Measurements from ENCODE around the gene CDC42BPA. TPM values are rescaled to one million over a fixed set of nuclear protein-coding genes. Genes with fewer than 3 reads are reported as not detected.

The CDC42BPA gene
- total and polyA plus RNA-seq, 2 of the 13 experiments (the other 11 are each of a cell fraction or from before 2014, with no cell fraction given): 6.5 to 16.0 TPM

DNA sequence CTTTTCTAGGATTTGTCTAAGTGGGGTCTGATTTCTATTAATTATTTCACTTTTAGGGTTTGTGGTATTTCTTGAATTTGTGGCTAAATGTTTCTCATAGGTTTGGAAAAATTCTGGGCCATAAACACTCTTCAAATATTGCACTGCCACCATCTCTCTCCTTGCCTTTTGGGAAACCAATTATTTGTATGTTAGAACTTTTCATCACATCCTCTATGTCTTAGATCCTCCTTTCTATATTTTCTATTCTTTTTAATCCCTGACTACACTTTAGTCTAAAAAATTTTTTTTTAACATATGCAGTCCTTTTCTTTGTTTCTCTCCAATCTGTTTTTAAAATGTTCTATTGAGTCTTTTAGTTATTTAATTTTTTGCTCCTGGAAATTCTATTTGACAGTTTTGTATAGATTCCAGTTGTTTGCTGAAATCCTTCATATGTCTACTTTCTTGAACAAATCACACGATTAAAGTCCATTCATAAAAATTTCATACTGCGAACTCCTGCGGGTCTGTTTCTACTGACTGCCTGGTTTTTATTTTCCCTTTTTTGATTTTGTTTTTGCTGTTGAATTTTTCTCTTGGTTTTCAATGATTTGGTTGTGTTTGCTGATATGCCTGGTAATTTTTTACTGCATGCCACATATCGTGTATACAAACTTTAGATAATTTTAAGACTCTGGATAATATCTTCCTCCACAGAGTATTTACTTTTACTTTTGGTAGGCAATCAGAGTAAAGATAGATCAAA, 235.1 kb downstream of the CDC42BPA start:
- in situ Hi-C loops (cut with HindIII; ENCODE audit: extremely low pct_ligation_motif_present, low pct_unique_long_range_greater_than_20kb) (no loop called here), intact Hi-C loops (cut with micrococcal nuclease; ENCODE audit: unreplicated experiment) (no loop called here)
- no peak for FAIRE-seq
- Histone ChIP-seq H4K20me1 (ENCODE audit: insufficient read depth, low read length) (no peaks in the 10 kb centered on the region), H3K9ac (ENCODE audit: insufficient read depth, low read depth, low read length) (no peak overlapping the region), H2AFZ (ENCODE audit: low read length) (no peak overlapping the region), H3K4me1 (ENCODE audit: insufficient read depth, low read length) (no peaks in the 10 kb centered on the region), H3K27ac (ENCODE audit: extremely low read length, insufficient read depth, low read length) (no peak overlapping the region), H3K4me3 (replicated peaks in 1 of 3; ENCODE audit: insufficient read depth in 1 of 3, low read depth in 2 of 3, low read length in 3 of 3) (no peak overlapping the region), H3K36me3 (replicated peaks in 1 of 2; ENCODE audit: control insufficient read depth in 1 of 2, insufficient read depth in 2 of 2, low read length in 2 of 2) (peaks cover 0 to 16% of the 10 kb centered on the region in 2 experiments; a peak in 3 of 5 replicates), H3K4me2 (ENCODE audit: low read depth, low read length) (no peak overlapping the region), H3K9me3 (ENCODE audit: low read length) (peaks cover 7% of the 10 kb centered on the region; the same call in 1 of the 2 replicates), H3K79me2 (ENCODE audit: insufficient read depth, low read length) (no peaks in the 10 kb centered on the region), H3K27me3 (ENCODE audit: control insufficient read depth in 1 of 2, insufficient read depth in 2 of 2, low read length in 2 of 2) (no peaks in the 10 kb centered on the region)
- ChIA-PET POLR2A (no interaction called here), CTCF (ENCODE audit: low intra/inter-chr PET ratio, low total read pairs) (no interaction called here)
- BruUV-seq (replicated peaks): no TSS peak
- ATAC-seq: no peak
- TF ChIP-seq, protein P1, sequence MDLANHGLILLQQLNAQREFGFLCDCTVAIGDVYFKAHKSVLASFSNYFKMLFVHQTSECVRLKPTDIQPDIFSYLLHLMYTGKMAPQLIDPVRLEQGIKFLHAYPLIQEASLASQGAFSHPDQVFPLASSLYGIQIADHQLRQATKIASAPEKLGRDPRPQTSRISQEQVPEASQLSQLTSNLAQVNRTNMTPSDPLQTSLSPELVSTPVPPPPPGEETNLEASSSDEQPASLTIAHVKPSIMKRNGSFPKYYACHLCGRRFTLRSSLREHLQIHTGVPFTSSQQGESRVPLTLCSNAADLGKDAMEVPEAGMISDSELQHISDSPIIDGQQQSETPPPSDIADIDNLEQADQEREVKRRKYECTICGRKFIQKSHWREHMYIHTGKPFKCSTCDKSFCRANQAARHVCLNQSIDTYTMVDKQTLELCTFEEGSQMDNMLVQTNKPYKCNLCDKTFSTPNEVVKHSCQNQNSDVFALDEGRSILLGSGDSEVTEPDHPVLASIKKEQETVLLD (CRISPR knock-in tag; IDR thresholded peaks at IDR 0.05; ENCODE audit: low read depth): no peak
- TF ChIP-seq ZNF670 (CRISPR knock-in tag; IDR thresholded peaks at IDR 0.05; ENCODE audit: borderline replicate concordance) (no peak), NFKBIZ (CRISPR knock-in tag; IDR thresholded peaks at IDR 0.05) (no peak), PHB2 (IDR thresholded peaks at IDR 0.05; ENCODE audit: partially characterized antibody) (no peak), ZBTB38 (CRISPR knock-in tag; IDR thresholded peaks at IDR 0.05) (no peak), HES4 (CRISPR knock-in tag; IDR thresholded peaks at IDR 0.05; ENCODE audit: borderline replicate concordance) (no peak), FLYWCH1 (CRISPR knock-in tag; IDR thresholded peaks at IDR 0.05) (no peak), CREB1 (IDR thresholded peaks at IDR 0.05) (no peak), CREB1 (CRISPR knock-in tag; IDR thresholded peaks at IDR 0.05) (no peak), ZNF616 (CRISPR knock-in tag; IDR thresholded peaks at IDR 0.05; ENCODE audit: low read depth) (no peak), ZNF496 (CRISPR knock-in tag; IDR thresholded peaks at IDR 0.05; ENCODE audit: insufficient replicate concordance) (no peak), SIX1 (CRISPR knock-in tag; IDR thresholded peaks at IDR 0.05; ENCODE audit: borderline replicate concordance) (no peak), HDAC2 (CRISPR knock-in tag; IDR thresholded peaks at IDR 0.05) (no peak)
- TF ChIP-seq, protein P2, sequence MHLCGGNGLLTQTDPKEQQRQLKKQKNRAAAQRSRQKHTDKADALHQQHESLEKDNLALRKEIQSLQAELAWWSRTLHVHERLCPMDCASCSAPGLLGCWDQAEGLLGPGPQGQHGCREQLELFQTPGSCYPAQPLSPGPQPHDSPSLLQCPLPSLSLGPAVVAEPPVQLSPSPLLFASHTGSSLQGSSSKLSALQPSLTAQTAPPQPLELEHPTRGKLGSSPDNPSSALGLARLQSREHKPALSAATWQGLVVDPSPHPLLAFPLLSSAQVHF (CRISPR knock-in tag; IDR thresholded peaks at IDR 0.05): no peak
- no peak for DNase-seq (ENCODE audit: low spot score)
- WGBS (ENCODE audit: low lambda C conversion rate): 84% methylated on average over 4 of the region's 4 CpGs
